ENCODE measurements around the gene ABCF3.

Gene ABCF3

DNA sequence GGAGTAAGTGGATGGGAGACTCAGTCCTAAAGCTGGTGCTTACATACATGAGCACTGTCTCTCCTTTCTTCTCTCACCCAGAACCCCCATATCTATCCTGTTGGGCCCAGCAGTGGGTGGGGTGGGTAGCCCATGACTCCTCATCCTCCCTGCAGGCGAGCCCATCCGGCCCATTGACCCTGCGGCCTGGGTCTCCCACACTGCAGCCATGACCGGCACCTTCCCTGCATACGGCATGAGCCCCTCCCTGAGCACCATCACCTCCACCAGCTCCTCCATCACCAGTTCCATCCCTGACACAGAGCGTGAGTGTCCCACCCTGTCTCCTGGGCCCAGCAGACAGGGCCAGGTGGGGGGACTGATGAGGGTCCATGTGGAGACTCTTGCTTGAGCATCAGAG, 19.3 kb upstream of the ABCF3 start:
- TF ChIP-seq CTCF (IDR thresholded peaks at IDR 0.05; ENCODE audit: low read depth, low read length) = no peak
- DNase-seq (ENCODE audit: low read depth in 2 of 2) = no peak
- no peak overlapping the region for H3K4me3 ChIP-seq (replicated peaks in 1 of 2; ENCODE audit: low read depth in 2 of 2, low read length in 2 of 2)

DNA sequence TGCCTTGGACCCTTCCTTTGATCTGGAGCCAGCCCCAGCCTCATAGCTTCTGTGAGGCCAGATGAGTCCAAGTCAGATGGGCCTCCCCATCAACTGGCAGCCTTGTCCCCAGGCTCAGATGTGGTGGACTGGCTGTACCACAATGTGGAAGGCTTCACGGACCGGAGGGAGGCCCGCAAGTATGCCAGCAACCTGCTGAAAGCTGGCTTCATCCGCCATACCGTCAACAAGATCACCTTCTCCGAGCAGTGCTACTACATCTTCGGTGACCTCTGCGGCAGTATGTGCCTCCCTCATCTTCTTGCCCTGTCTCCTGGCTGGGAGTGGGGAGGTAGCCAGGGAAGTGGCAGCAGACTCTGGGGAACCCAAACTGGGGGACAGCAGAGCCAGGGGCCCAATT, 18.2 kb upstream of the ABCF3 start:
- no peak overlapping the region for H3K4me3 ChIP-seq (replicated peaks in 1 of 2; ENCODE audit: low read depth in 2 of 2, low read length in 2 of 2)
- no peak for TF ChIP-seq CTCF (IDR thresholded peaks at IDR 0.05; ENCODE audit: low read depth, low read length)
- no peak for DNase-seq (ENCODE audit: low read depth in 2 of 2)

GRCh38 chr3:184168363-184169120, 17.5 kb upstream of the ABCF3 start:
- peak; percentile 75 to 81 for DNase-seq (ENCODE audit: low read depth in 2 of 2)
- no peak overlapping the region for H3K4me3 ChIP-seq (replicated peaks in 1 of 2; ENCODE audit: low read depth in 2 of 2, low read length in 2 of 2)
- no peak for TF ChIP-seq CTCF (IDR thresholded peaks at IDR 0.05; ENCODE audit: low read depth, low read length)

GRCh38 chr3:184169896-184170875, 15.8 kb upstream of the ABCF3 start:
- no peak overlapping the region for H3K4me3 ChIP-seq (replicated peaks in 1 of 2; ENCODE audit: low read depth in 2 of 2, low read length in 2 of 2)
- no peak for DNase-seq (ENCODE audit: low read depth in 2 of 2)
- TF ChIP-seq CTCF (IDR thresholded peaks at IDR 0.05; ENCODE audit: low read depth, low read length) = no peak

- peak in 1 of 2 donors; percentile 67 for DNase-seq (ENCODE audit: low read depth in 2 of 2)
- no peak overlapping the region for H3K4me3 ChIP-seq (replicated peaks in 1 of 2; ENCODE audit: low read depth in 2 of 2, low read length in 2 of 2)
- no peak for TF ChIP-seq CTCF (IDR thresholded peaks at IDR 0.05; ENCODE audit: low read depth, low read length)
These were observed 14.4 kb upstream of the ABCF3 start for GRCh38 chr3:184171562-184171961.

DNA sequence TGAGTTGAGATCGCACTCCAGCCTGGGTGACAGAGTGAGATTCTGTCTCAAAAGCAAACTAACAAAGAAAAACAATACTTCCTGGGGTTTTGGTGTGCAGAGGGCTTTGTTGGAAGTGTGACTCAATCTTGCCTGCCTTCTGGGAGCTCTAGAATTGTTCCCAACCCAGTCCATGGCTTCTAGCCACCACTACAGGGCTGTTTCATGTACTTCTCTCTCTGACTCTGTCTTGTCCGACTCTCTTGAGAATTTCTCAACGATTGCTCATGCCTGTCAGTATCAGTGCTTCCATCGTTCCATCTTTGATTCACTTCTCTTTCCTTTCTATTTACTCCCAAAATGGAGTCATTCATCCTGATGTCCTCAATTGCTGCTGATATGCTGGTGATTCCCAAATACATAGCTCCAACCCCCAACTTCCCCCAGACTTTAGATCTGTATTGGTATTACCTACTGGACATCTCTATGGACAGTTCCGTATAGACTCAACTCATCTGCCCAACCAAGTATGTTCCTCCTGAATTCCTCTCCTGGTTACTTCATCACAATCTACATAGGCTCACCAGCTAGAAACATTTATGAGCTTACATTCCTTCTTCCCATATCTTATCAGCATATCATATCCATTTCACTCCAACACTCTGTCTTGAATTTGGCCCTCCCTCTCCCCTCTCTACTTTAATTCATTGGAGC, 13.2 kb upstream of the ABCF3 start:
- H3K4me3 ChIP-seq (replicated peaks in 1 of 2; ENCODE audit: low read depth in 2 of 2, low read length in 2 of 2) = no peak overlapping the region
- no peak for TF ChIP-seq CTCF (IDR thresholded peaks at IDR 0.05; ENCODE audit: low read depth, low read length)
- peak; percentile 83 to 98 for DNase-seq (ENCODE audit: low read depth in 2 of 2)

Measured in cardiac fibroblast (primary cell).